Activated naive CD8-positive, alpha-beta T cell treated with anti-CD3 and anti-CD28 coated beads, Interleukin-2, amount 50 U/mL, for 24 hours (primary cell): Measurements from ENCODE around the gene UBE2I.
"Not testable (repeated sequence)": the region's sequence is repeated elsewhere in the genome, so short reads cannot be mapped to it uniquely, and the experiment has no call there.

Experiments
- ATAC-seq: fragments of 150-1000 bp; cut with Tn5 transposase; one replicate; pipeline ENCODE4 v1.10.0; 2021
- DNase-seq: peaks from one replicate; pipeline ENCODE4 v3.0.0; 2021
- H3K27ac Mint-ChIP-seq: one replicate; pipeline ENCODE4 v1.8.0; 2021; ENCODE audit warnings: mild to moderate bottlenecking, mixed read lengths
- H3K27me3 Mint-ChIP-seq: one replicate; pipeline ENCODE4 v1.8.0; 2021; ENCODE audit warnings: mixed read lengths
- H3K36me3 Mint-ChIP-seq: one replicate; pipeline ENCODE4 v1.8.0; 2021; ENCODE audit warnings: low read depth, mixed read lengths
- H3K4me1 Mint-ChIP-seq: one replicate; pipeline ENCODE4 v1.8.0; 2021; ENCODE audit warnings: mixed read lengths
- H3K4me3 Mint-ChIP-seq: one replicate; pipeline ENCODE4 v1.8.0; 2021; ENCODE audit warnings: mild to moderate bottlenecking, moderate library complexity, mixed read lengths
- H3K9me3 Mint-ChIP-seq: one replicate; pipeline ENCODE4 v1.8.0; 2021; ENCODE audit warnings: mixed read lengths

The UBE2I gene

GRCh38 chr16:1308977-1309885 is at the start of gene UBE2I:
UBE2I (plus strand) TSS chr16:1309636; CDS start chr16:1314031, 4,395 bp downstream.
- Mint-ChIP-seq H3K27ac (peak within 1 kb of the TSS; percentile 99), H3K9me3 (no peaks in the 10 kb centered on the region), H3K36me3 (peaks cover 15% of the 10 kb centered on the region), H3K27me3 (no peaks in the 10 kb centered on the region), H3K4me3 (peak within 1 kb of the TSS; percentile 99), H3K4me1 (peaks cover 63% of the 10 kb centered on the region)
- DNase-seq (peak; percentile 98), ATAC-seq (peak; percentile 66)

GRCh38 chr16:1259760-1260068 is 49.7 kb upstream of the UBE2I start:
- H3K36me3 Mint-ChIP-seq, result no peaks in the 10 kb centered on the region
- H3K27ac Mint-ChIP-seq, result no peak overlapping the region
- DNase-seq (no peak), ATAC-seq (no peak)
- H3K9me3 Mint-ChIP-seq, result peaks cover 6% of the 10 kb centered on the region
- peaks cover 2% of the 10 kb centered on the region for H3K4me1 Mint-ChIP-seq
- peaks cover 22% of the 10 kb centered on the region for H3K27me3 Mint-ChIP-seq
- no peak overlapping the region for H3K4me3 Mint-ChIP-seq

GRCh38 chr16:1260101-1260680 is 49.2 kb upstream of the UBE2I start:
- no peak for ATAC-seq
- H3K27ac Mint-ChIP-seq, result no peak overlapping the region

GRCh38 chr16:1261131-1261892 is 48.1 kb upstream of the UBE2I start:
- H3K4me1 Mint-ChIP-seq, result peaks cover 2% of the 10 kb centered on the region
- ATAC-seq, result no peak
- H3K36me3 Mint-ChIP-seq, result no peaks in the 10 kb centered on the region
- DNase-seq, result peak; percentile 14
- peaks cover 8% of the 10 kb centered on the region for H3K9me3 Mint-ChIP-seq
- no peak overlapping the region for H3K4me3 Mint-ChIP-seq
- H3K27ac Mint-ChIP-seq, result no peak overlapping the region
- peaks cover 22% of the 10 kb centered on the region for H3K27me3 Mint-ChIP-seq

More at GRCh38 chr16:1260101-1260680, 49.2 kb upstream of the UBE2I start:
- Mint-ChIP-seq H3K36me3 (no peaks in the 10 kb centered on the region), H3K27me3 (peaks cover 22% of the 10 kb centered on the region), H3K9me3 (peaks cover 8% of the 10 kb centered on the region), H3K4me1 (peaks cover 2% of the 10 kb centered on the region), H3K4me3 (no peak overlapping the region)
- no peak for DNase-seq

- Mint-ChIP-seq H3K27me3 (peaks cover 22% of the 10 kb centered on the region), H3K4me3 (no peak overlapping the region), H3K27ac (no peak overlapping the region), H3K36me3 (no peaks in the 10 kb centered on the region), H3K9me3 (peaks cover 8% of the 10 kb centered on the region), H3K4me1 (peaks cover 2% of the 10 kb centered on the region)
- ATAC-seq, result no peak
- DNase-seq, result no peak
Measured at GRCh38 chr16:1262210-1262845, 47.1 kb upstream of the UBE2I start.

- H3K27ac Mint-ChIP-seq, result no peak overlapping the region
- H3K9me3 Mint-ChIP-seq, result peaks cover 8% of the 10 kb centered on the region
- ATAC-seq (no peak), DNase-seq (no peak)
- H3K36me3 Mint-ChIP-seq, result no peaks in the 10 kb centered on the region
- peaks cover 22% of the 10 kb centered on the region for H3K27me3 Mint-ChIP-seq
- H3K4me1 Mint-ChIP-seq, result peaks cover 2% of the 10 kb centered on the region
- H3K4me3 Mint-ChIP-seq, result no peak overlapping the region
Measured at GRCh38 chr16:1262846-1263221, 46.6 kb upstream of the UBE2I start.

- Mint-ChIP-seq H3K9me3 (peaks cover 8% of the 10 kb centered on the region), H3K4me3 (no peak overlapping the region), H3K27me3 (peaks cover 21% of the 10 kb centered on the region), H3K36me3 (no peaks in the 10 kb centered on the region), H3K4me1 (peaks cover 2% of the 10 kb centered on the region), H3K27ac (no peak overlapping the region)
- no peak for ATAC-seq
- DNase-seq, result no peak
Measured at GRCh38 chr16:1263591-1264344, 45.7 kb upstream of the UBE2I start.

- H3K27me3 Mint-ChIP-seq, result peaks cover 17% of the 10 kb centered on the region
Measured at GRCh38 chr16:1264345-1265089, 44.9 kb upstream of the UBE2I start.

GRCh38 chr16:1265090-1265630 is 44.3 kb upstream of the UBE2I start:
- ATAC-seq, result no peak
- H3K4me3 Mint-ChIP-seq, result no peak overlapping the region

More at GRCh38 chr16:1264345-1265089, 44.9 kb upstream of the UBE2I start:
- peaks cover 8% of the 10 kb centered on the region for H3K9me3 Mint-ChIP-seq
- no peaks in the 10 kb centered on the region for H3K36me3 Mint-ChIP-seq
- DNase-seq (no peak), ATAC-seq (no peak)
- H3K27ac Mint-ChIP-seq, result no peak overlapping the region
- H3K4me3 Mint-ChIP-seq, result no peak overlapping the region
- H3K4me1 Mint-ChIP-seq, result no peaks in the 10 kb centered on the region

GRCh38 chr16:1265826-1266225 is 43.6 kb upstream of the UBE2I start:
- no peak for DNase-seq
- H3K4me3 Mint-ChIP-seq, result no peak overlapping the region
- no peaks in the 10 kb centered on the region for H3K36me3 Mint-ChIP-seq
- no peaks in the 10 kb centered on the region for H3K4me1 Mint-ChIP-seq
- no peak for ATAC-seq
- peaks cover 13% of the 10 kb centered on the region for H3K27me3 Mint-ChIP-seq
- peaks cover 8% of the 10 kb centered on the region for H3K9me3 Mint-ChIP-seq
- H3K27ac Mint-ChIP-seq, result no peak overlapping the region

More at GRCh38 chr16:1265090-1265630, 44.3 kb upstream of the UBE2I start:
- Mint-ChIP-seq H3K27me3 (peaks cover 17% of the 10 kb centered on the region), H3K36me3 (no peaks in the 10 kb centered on the region), H3K4me1 (no peaks in the 10 kb centered on the region), H3K9me3 (peaks cover 8% of the 10 kb centered on the region), H3K27ac (no peak overlapping the region)
- DNase-seq, result no peak

GRCh38 chr16:1269418-1269817 is 40.0 kb upstream of the UBE2I start:
- H3K9me3 Mint-ChIP-seq, H3K36me3 Mint-ChIP-seq, H3K4me1 Mint-ChIP-seq, ATAC-seq, H3K27ac Mint-ChIP-seq, DNase-seq, H3K4me3 Mint-ChIP-seq: not testable (repeated sequence)
- peaks cover 10% of the 10 kb centered on the region for H3K27me3 Mint-ChIP-seq

GRCh38 chr16:1271380-1271723 is 38.1 kb upstream of the UBE2I start:
- H3K4me1 Mint-ChIP-seq, result no peaks in the 10 kb centered on the region
- no peak overlapping the region for H3K4me3 Mint-ChIP-seq
- ATAC-seq (no peak), DNase-seq (no peak)
- peaks cover 19% of the 10 kb centered on the region for H3K27me3 Mint-ChIP-seq
- H3K27ac Mint-ChIP-seq, result no peak overlapping the region
- H3K36me3 Mint-ChIP-seq, result no peaks in the 10 kb centered on the region
- no peaks in the 10 kb centered on the region for H3K9me3 Mint-ChIP-seq

- not testable (repeated sequence) for ATAC-seq, H3K4me1 Mint-ChIP-seq, H3K4me3 Mint-ChIP-seq, H3K27ac Mint-ChIP-seq, H3K36me3 Mint-ChIP-seq, DNase-seq, H3K9me3 Mint-ChIP-seq
- H3K27me3 Mint-ChIP-seq, result peaks cover 19% of the 10 kb centered on the region
Measured at GRCh38 chr16:1271724-1272413, 37.6 kb upstream of the UBE2I start.
